HG03196 (cell line): ENCODE results near the gene UTP20.
"Not testable (repeated sequence)": the region's sequence is repeated elsewhere in the genome, so short reads cannot be mapped to it uniquely, and the experiment has no call there.

Source experiments
- ATAC-seq: cut with Tn5 transposase; IDR thresholded peaks from one replicate; pipeline ENCODE4 v1.9.1; 2021; ENCODE audit not compliant: unreplicated experiment

Gene UTP20

DNA sequence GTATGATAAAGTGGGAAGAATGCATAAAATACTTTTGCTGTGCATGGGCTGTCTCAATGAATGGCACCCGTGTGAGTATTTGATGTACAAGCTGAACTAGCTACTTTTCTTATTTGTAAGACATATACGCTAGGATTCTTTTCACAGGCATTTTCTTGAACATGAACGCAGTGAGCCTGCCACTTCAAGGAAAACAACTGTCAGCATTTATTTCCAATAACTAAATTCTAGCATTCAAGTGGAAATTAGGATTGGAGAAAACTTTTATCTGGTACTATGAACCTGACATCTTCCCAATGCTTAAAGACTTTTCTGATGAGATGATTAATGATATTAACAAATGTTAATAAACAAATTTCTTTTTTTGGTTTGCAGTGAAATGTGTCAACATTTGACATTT lies 45.7 kb downstream of the UTP20 start:
- ATAC-seq = no peak

DNA sequence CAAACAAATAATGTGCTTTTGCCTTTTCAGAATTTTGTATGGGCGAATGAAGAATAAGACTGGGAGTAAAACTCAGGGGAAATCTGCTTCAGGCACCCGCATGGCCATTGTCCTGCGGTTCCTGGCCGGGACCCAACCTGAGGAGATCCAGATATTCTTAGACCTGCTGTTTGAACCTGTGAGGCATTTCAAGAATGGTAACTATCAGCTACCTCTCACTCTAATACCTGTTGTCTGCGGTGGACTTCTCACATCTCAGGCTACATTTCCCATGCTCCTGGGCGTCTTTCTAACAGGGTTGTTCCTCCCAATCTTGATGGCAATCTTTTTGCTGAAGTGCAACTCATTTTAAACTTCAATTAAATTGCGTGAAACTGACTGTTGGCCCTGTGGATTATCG lies 47.1 kb downstream of the UTP20 start:
- ATAC-seq = no peak

DNA sequence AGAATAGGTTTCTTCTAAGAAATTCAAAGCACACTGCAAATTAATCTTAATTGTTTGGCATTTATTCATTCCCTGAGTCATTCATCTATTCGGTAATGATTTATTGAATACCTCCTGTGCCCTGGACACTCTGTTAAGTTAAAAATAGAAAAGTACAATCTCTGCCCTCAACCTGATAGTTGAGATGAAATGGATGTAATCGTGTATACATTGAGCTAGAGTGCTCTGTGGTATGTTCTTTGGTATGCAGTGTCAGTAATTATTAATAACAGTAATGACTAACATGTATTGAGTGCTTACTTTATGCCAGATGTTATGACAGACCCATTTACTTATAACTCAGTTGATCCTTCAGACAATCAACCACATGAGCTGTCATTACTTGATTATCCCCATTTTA lies 47.6 kb downstream of the UTP20 start:
- ATAC-seq = no peak

DNA sequence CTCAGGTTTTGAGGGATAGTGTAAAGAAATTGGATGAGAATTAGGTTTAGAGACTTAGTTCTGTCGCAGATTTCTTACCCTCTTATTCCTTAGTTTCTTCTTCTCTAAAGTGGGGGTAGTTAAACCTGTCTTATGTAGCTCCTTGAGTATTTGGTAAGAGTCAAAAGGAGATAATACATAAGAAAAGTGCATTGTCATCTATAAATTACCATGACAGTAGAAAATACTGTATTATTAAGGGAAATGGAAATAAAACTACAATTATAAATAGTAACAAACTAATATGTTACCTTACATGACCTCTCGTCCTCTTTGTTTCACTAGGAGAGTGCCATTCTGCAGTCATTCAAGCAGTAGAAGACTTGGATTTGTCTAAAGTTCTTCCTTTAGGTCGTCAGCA lies 49.0 kb downstream of the UTP20 start:
- ATAC-seq = no peak

DNA sequence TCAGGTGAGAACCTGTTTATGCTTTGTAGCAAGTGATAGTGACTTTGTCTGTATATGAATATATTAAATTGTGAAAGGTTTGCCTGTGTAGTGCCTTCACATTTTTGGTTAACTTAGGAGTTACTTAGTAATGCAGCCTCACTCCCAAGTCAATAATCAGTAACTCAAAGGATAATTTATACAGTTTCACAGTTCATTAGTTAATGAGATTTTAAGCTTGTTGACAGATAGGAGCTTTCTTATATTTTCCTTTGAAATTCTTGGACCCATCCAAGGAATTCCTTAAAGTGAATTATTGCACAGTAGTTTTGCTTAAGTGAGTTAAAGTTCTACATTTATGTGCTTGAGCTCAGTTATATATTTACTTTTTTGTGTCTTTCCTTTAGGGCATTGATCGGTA lies 50.7 kb downstream of the UTP20 start:
- ATAC-seq = no peak

DNA sequence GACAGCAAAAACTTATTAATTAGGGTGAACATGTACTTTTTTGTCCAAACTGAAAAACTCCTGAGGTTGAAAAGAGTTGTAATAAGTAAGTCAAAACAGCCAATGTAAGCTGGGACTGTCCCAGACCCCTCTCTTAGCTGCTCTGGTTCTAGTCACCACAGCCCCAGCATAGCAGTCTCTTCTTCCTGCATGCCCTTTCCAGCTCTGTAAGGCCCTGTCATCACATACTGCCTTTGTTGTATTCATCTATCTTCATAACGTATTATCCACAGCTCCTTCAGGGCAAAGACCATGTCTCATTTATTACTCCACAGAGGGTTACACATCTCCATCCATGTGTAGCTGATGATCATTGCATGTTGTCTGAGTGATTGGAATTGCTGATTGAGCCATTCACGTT lies 56.5 kb downstream of the UTP20 start:
- ATAC-seq = no peak

DNA sequence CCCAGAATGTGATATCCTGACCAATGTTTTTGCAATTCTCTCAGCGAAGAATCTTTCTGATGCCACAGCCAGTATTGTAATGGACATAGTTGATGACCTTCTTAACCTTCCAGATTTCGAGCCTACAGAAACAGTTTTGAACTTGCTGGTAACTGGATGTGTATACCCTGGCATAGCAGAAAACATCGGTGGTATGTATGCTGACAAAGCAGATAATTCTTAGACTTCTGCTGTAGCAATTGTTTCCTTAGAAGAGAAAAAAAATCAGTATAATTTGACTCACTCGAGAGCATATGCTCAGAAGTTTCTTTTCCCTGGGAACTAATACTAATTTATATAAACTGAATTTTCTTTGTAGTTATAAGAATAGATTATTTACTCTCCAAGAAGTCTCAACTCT lies 58.2 kb downstream of the UTP20 start:
- no peak for ATAC-seq

DNA sequence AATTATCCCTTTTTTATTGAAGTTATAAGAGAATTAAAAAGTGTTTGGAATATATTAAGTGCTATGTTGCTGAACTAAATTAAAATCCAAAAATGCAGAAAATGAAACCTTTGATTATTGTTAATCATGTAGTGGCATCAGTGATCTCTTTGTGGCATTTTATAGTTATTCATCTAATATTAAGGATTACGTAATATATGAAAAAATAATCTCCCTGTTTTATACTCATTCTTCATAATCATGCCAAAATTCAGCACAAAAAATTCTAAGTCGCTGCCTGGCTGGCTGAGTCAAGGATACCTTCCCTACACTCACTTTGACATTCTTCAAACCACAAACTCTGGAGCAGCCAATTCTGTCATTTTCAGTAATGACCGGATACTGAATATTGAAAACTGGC lies 64.0 kb downstream of the UTP20 start:
- no peak for ATAC-seq

DNA sequence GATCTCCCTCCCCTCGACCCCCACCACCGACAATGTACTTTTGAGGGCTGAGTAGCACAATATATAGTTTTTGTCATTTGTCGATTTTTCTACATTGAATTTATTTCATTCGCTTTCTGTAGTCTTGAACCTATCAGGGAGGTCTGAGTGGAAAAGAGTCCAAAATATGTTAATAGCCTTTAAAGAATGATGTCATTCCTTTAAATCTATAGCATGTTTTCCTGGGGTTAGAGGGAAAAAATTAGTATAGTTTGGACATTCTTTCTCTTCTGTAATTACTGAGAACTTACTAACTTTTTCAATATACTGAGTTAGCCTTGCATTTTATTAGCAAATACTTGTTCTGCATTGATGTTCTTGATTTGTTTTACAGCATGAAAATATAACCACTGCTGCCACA lies 71.8 kb downstream of the UTP20 start:
- no peak for ATAC-seq

DNA sequence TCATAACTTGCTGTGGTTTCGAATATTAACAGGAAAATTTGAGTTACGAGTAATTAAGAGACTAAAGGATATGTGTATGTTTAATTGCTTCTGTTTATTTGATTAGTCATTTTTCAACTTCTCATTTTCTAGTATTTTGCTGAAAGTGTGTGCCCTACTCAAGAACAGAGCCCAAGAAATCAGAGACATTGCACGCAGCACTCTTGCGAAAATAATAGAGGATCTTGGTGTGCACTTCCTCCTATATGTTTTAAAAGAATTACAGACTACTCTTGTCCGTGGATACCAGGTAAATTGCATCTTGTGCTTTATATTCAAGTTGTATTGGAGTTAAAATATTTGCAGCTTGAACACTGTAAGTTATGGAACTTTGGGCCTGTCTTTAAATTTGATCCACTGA lies 76.9 kb downstream of the UTP20 start:
- no peak for ATAC-seq

DNA sequence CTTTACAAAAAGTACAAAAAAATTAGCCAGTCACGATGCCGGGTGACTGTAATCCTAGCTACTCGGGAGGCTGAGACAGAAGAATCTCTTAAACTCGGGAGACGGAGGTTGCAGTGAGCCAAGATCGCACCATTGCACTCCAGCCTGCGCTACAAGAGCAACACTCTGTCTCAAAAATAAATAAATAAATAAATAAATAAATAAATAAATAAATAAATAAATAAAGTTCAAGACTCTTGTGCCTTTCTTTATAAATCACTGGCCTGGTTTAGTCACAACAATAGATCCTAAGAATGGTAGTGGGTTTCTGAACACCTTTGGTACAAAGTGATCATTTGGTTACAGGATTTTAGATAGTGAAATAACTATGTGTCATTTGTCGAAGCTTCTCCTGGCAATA lies 81.5 kb downstream of the UTP20 start:
- no peak for ATAC-seq

DNA sequence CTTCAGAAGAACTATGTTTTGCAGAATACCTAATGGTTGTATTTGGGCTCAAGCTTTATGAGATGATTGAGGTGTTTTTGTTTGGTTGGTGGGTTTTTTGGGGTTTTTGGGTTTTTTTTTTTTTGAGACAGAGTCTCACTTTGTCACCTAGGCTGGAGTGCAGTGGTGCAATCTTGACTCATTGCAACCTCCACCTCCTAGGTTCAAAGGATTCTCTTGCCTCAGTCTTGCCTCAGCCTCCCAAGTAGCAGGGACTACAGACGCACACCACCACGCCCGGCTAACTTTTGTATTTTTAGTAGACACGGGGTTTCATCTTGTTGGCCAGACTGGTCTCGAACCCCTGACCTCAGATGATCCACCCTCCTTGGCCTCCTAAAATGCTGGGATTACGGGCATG lies 88.1 kb downstream of the UTP20 start:
- no peak for ATAC-seq

DNA sequence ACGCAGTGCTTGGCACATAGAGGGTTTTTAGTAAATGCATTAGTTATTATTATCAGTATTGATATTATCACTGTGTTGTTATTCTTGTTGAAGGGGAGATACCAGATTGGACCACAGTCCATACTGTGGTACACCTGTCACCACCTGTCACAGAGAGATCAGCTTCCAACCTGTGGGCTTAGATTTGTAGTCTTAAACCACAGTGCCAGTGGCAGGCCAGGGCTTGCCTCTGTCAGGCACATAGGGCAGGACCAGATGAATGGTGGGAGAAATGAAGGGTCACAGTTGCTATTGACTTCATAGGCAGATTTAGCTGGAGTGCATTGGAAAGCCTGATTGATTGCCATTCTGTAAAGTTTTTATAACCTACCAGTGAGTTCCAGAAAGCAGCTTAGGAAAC lies 92.5 kb downstream of the UTP20 start:
- no peak for ATAC-seq

DNA sequence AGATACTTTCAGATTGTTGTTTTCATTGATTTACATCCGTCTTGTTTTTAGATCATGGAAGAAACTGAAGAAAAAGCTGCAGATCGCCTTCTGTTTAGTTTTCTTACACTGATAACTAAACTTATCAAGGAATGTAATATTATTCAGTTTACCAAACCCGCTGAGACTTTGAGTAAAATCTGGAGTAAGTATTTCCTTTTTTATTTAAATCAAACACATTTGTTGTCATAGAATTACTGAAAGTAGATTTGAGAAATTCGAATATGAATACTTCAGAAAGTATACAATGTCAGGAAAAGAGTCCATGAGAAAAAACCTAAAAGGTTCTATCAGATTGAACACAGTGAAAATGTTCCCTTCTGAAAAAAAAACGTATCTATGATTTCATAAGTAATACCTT lies 95.7 kb downstream of the UTP20 start:
- no peak for ATAC-seq

DNA sequence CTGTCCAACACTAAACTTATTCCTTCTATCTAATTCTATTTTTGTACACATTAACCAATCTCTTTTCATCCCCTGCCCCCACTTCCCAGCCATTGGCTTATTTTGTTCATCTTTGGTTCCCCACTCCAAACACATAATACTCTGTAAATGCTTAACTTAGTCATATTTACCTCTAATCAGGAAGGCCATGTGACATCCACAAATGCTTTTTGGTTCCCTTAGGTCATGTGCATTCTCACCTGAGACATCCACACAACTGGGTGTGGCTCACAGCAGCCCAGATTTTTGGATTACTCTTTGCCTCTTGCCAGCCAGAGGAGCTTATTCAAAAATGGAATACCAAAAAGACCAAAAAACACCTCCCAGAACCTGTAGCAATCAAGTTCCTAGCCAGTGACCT lies 99.2 kb downstream of the UTP20 start:
- no peak for ATAC-seq

DNA sequence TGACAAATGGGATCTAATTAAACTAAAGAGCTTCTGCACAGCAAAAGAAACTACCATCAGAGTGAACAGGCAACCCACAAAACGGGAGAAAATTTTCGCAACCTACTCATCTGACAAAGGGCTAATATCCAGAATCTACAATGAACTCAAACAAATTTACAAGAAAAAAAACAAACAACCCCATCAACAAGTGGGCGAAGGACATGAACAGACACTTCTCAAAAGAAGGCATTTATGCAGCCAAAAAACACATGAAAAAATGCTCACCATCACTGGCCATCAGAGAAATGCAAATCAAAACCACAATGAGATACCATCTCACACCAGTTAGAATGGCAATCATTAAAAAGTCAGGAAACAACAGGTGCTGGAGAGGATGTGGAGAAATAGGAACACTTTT lies 111.3 kb downstream of the UTP20 start:
- not testable (repeated sequence) for ATAC-seq

DNA sequence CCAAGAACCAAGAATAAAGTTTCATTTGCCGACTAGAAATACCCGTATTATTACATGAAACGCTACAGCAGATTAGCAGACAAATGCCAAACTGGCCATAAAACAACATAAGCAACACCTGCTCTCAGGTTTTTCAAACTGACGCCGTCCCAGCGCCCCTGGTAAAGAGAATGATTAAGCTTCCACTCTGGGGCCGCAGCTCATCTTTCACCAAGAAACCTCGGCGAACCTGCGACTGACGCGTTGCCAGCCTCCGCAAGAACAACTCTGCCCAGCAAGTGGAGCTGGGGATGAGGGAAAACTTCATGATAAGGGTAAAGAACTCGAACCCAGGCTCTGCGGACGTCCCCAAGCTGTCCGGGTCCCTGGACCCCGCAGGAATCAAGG lies 127.1 kb downstream of the UTP20 start:
- ATAC-seq = peak; percentile 24

DNA sequence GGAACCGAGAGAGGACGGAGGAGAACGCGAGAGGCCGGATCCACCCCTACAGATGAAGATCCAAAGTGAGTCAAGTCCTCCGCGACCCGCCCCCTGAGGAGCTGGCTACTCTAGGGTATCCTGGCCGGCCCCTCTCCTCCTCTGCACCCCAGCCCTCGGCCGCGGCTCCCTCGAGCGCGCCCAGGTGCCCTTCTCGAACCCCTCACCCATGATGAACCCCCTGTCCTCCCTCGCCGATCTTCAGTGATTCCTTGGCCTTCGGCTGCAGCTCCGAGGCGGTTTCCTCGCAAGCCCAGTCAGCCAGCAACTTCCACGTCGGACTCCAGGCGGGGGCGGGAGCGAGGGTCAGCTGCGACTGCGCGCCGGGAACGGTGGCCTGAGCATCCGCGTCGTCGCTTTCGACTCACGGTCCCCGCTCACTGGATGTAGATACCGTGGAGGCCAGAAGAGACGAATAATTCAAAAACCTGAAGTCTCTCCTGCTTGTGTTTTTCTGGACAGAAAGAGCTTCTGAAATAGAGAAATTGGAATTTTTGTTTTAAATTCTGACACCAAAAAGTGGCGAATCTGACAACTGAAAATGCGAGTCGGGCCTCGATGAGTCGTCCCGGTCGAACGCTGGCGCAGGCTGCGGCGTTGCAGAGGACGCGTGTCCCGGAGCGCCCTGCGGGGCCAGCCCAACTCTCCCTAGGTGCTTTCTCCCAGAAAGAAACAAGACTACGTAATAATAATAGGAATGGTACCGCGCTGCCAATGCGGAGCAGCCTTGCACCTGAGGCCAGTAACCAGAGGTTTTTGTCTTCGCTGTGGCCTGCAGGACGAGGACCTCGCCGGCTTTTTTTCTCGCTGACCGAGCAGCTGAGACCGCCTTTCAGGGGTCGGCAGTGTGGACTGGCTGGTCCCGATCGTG lies 127.8 kb downstream of the UTP20 start, which contains the start of gene ARL1:
ARL1 (minus strand) TSS at position 337 of the 910 bp plus-strand sequence; CDS start at position 210, 127 bp downstream.
- ATAC-seq = peak; percentile 84

DNA sequence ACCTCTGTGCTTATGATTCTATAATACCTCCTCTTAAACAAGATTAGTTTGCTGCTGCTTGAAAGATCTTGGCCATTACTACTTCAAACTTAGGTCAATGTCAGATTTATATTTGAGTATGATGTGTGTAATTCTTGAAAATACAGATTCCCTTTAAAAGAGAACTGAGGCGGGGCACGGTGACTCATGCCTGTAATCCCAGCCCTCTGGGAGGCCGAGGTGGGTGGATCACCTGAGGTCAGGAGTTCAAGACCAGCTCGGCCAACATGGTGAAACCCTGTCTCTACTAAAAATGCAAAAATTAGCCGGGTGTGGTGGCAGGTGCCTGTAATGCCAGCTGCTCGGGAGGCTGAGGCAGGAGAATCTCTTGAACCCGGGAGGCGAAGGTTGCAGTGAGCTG lies 130.3 kb downstream of the UTP20 start:
- ATAC-seq = not testable (repeated sequence)

DNA sequence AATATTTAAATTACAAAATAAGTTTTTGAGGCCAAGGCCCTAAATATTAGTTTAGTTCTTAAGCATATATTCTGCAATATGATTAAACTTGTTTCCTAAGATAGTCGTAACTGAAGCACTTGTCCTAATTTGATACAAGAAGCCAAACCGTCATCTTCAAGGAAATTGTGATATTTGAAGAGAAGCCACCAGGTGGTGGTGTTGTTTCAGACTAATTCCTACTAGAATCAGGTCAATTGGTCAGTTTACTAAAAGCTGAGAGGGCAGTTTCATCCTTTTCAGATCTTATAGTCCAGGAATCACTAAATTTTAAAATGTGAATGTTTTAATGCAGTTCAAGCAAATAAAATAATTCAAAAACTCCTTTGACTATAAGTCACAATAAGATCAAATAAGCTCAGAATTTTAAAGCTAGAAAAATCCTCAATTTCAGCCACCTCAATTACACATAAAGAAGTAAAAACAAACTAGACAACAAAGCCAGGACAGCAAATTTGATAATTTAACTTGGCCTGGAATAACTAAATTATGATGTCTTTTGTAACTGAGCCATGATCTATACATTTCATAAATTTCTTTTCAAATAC lies 134.7 kb downstream of the UTP20 start:
- no peak for ATAC-seq

DNA sequence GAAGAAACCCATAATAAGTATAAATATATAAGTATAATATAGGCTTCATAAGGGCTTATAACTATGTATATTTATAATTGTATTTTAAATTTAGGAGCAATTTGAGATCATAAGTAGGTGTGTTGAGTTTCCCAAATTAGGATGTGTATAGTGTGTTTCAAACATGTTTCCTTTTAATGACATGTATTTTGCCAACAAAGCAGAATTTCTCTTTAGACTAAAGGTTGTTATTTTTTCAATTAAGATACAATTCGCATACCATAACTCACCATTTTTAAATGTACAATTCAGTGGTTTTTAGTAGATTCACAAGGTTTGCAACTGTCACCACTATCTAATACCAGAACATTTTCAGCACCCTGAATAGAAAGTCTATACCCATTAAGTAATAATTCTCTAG lies 135.3 kb downstream of the UTP20 start:
- no peak for ATAC-seq

DNA sequence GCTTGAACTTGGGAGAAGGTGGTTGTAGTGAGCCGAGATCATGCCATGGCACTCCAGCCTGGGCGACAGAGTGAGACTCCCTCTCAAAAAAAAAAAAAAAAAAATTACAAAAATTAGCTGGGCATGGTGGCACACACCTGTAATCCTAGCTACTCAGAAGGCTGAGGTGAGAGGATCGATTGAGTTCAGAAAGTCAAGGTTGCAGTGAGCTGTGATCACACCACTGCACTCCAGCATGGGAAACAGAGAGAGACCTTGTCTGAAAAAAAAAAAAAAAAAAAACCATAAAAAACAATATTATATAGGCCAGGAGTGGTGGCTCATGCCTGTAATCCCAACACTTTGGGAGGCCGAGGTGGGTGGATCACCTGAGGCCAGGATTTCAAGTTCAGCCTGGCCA lies 142.2 kb downstream of the UTP20 start:
- ATAC-seq = not testable (repeated sequence)

DNA sequence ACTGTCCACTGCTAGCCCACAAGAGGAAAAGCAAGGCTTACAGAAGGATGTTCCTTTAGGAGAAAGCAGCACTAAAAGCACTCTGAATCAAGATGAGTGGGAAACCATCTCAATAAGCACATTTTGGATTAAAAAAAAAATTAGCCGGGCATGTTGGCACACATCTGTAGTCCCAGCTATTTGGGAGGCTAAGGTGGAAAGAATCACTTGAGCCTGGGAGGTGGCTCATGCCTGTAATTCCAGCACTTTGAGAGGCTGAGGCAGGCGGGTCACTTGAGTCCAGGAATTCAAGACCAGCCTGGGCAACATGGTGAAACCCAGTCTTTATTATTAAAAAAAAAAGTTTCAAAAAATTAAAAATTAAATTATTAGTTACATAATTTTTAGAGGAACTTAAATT lies 144.7 kb downstream of the UTP20 start:
- no peak for ATAC-seq
